Measurements from ENCODE around the gene SYDE2. TPM values are rescaled to one million over a fixed set of nuclear protein-coding genes. Genes with fewer than 3 reads are reported as not detected.

The SYDE2 gene
- total RNA-seq, 1 donor from 2014 or later = 21.4 TPM

GRCh38 chr1:85208488-85208887 lies 7.7 kb upstream of the SYDE2 start:
- Histone ChIP-seq H3K27ac (replicated peaks) (no peak overlapping the region), H3K4me3 (no peak overlapping the region), H3K27me3 (ENCODE audit: low read depth) (peaks cover 35% of the 10 kb centered on the region), H3K9me3 (replicated peaks) (no peaks in the 10 kb centered on the region), H3K36me3 (no peaks in the 10 kb centered on the region), H3K4me1 (peaks cover 14% of the 10 kb centered on the region)
- no peak for TF ChIP-seq CTCF (IDR thresholded peaks at IDR 0.05; ENCODE audit: borderline replicate concordance)
- DNase-seq = no peak
- intact Hi-C loops (cut with micrococcal nuclease) = no loop called here

GRCh38 chr1:85203573-85204171 lies 2.9 kb upstream of the SYDE2 start:
- TF ChIP-seq CTCF (IDR thresholded peaks at IDR 0.05; ENCODE audit: borderline replicate concordance) = no peak
- no peaks in the 10 kb centered on the region for H3K36me3 ChIP-seq
- intact Hi-C loops (cut with micrococcal nuclease) = no loop called here
- H3K4me1 ChIP-seq = peaks cover 35% of the 10 kb centered on the region
- H3K27me3 ChIP-seq (ENCODE audit: low read depth) = peaks cover 63% of the 10 kb centered on the region
- no peak for DNase-seq
- H3K27ac ChIP-seq (replicated peaks) = no peak overlapping the region
- H3K4me3 ChIP-seq = no peak overlapping the region
- H3K9me3 ChIP-seq (replicated peaks) = no peaks in the 10 kb centered on the region

- H3K27ac ChIP-seq (replicated peaks) = peak overlapping the region; percentile 98
- no peaks in the 10 kb centered on the region for H3K9me3 ChIP-seq (replicated peaks)
- intact Hi-C loops (cut with micrococcal nuclease) = no loop called here
- peaks cover 35% of the 10 kb centered on the region for H3K4me1 ChIP-seq
- H3K4me3 ChIP-seq = peak overlapping the region; percentile 86
- H3K27me3 ChIP-seq (ENCODE audit: low read depth) = peaks cover 55% of the 10 kb centered on the region
- TF ChIP-seq CTCF (IDR thresholded peaks at IDR 0.05; ENCODE audit: borderline replicate concordance) = no peak
- H3K36me3 ChIP-seq = no peaks in the 10 kb centered on the region
- DNase-seq = no peak
These were observed 2.0 kb upstream of the SYDE2 start for GRCh38 chr1:85202864-85203255.

- intact Hi-C loops (cut with micrococcal nuclease) = no loop called here
- Histone ChIP-seq H3K27me3 (ENCODE audit: low read depth) (peaks cover 51% of the 10 kb centered on the region), H3K27ac (replicated peaks) (peak overlapping the region; percentile 98), H3K9me3 (replicated peaks) (no peaks in the 10 kb centered on the region), H3K4me1 (peaks cover 35% of the 10 kb centered on the region), H3K4me3 (peak overlapping the region; percentile 86), H3K36me3 (no peaks in the 10 kb centered on the region)
- no peak for TF ChIP-seq CTCF (IDR thresholded peaks at IDR 0.05; ENCODE audit: borderline replicate concordance)
- DNase-seq = no peak
These were observed 1.5 kb upstream of the SYDE2 start for GRCh38 chr1:85202092-85202863.

GRCh38 chr1:85201340-85202091 lies 700 bp upstream of the SYDE2 start:
- H3K36me3 ChIP-seq = no peaks in the 10 kb centered on the region
- H3K27ac ChIP-seq (replicated peaks) = peak overlapping the region; percentile 98
- H3K9me3 ChIP-seq (replicated peaks) = no peaks in the 10 kb centered on the region
- intact Hi-C loops (cut with micrococcal nuclease) = no loop called here
- H3K4me1 ChIP-seq = peaks cover 35% of the 10 kb centered on the region
- H3K27me3 ChIP-seq (ENCODE audit: low read depth) = peaks cover 51% of the 10 kb centered on the region
- TF ChIP-seq CTCF (IDR thresholded peaks at IDR 0.05; ENCODE audit: borderline replicate concordance) = no peak
- peak; percentile 72 for DNase-seq
- H3K4me3 ChIP-seq = peak overlapping the region; percentile 86
